H1 (cell line): ENCODE results near the gene GALNT7. TPM values are rescaled to one million over a fixed set of nuclear protein-coding genes. Genes with fewer than 3 reads are reported as not detected.

Source experiments
- BACH1 ChIP-seq: IDR thresholded peaks from 2 replicates; pipeline ENCODE4 v1.6.1; 2012; ENCODE audit warnings: low read length, improper control_type of control experiment
- CHD7 ChIP-seq: fragments of 300-600 bp; sonication (generic); IDR thresholded peaks from 2 replicates; pipeline ENCODE4 v1.7.1; 2012; ENCODE audit warnings: low read length, moderate library complexity, mild to moderate bottlenecking, inconsistent platforms; ENCODE audit not compliant: insufficient replicate concordance
- HDAC6 ChIP-seq: IDR thresholded peaks from one replicate; pipeline ENCODE4 v1.7.1; 2012; ENCODE audit warnings: low read depth, mild to moderate bottlenecking, inconsistent platforms, low read length, moderate library complexity
- RBBP5 ChIP-seq: IDR thresholded peaks from 2 replicates; pipeline ENCODE4 v1.7.1; 2012; ENCODE audit warnings: low read depth, mild to moderate bottlenecking, inconsistent platforms, low read length, moderate library complexity, borderline replicate concordance
- SAP30 ChIP-seq: fragments of 300-600 bp; sonication (generic); IDR thresholded peaks from 2 replicates; pipeline ENCODE4 v1.7.1; 2012; ENCODE audit warnings: low read length, moderate library complexity, mild to moderate bottlenecking, inconsistent platforms; ENCODE audit not compliant: insufficient read depth, insufficient replicate concordance
- TEAD4 ChIP-seq: IDR thresholded peaks from 2 replicates; pipeline ENCODE4 v1.6.1; 2012; ENCODE audit warnings: low read depth, low read length, inconsistent platforms, mixed read lengths
- polyA plus RNA-seq, 7 experiments: library from polyadenylated mRNA; depleted of rRNA in 3 of 7; stranded (reverse) in 5 of 7; unstranded in 2 of 7; fragments of >200 nt in 5 of 7; fragments of 200-250 nt in 2 of 7; gene quantifications; 1 replicate in 5 of 7; 2 replicates in 1 of 7; 4 replicates in 1 of 7; pipeline versions ENCODE4 v1.2.1 to v1.2.3, GENCODE V29; 2011 to 2013; ENCODE audit warnings: missing spikeins in 2 of 7, mixed read lengths in 2 of 7
- total RNA-seq: library from RNA; stranded (reverse); fragmentation: NEBNext Ultra II Directional; extraction: Animal tissue kit (Norgen Biotek cat#: 25700); gene quantifications from 2 replicates; pipeline ENCODE4 v1.2.1, GENCODE V29; 2021

The GALNT7 gene
- total and polyA plus RNA-seq, 2 of the 8 experiments (the other 6 are each of a cell fraction or from before 2014, with no cell fraction given), result 22.4 to 85.5 TPM

- TF ChIP-seq CHD7 (no peak), TEAD4 (no peak), BACH1 (no peak), HDAC6 (no peak), RBBP5 (no peak), SAP30 (no peak)
- TF ChIP-seq, all 59 proteins: peak for 0
Observed at GRCh38 chr4:173195109-173195508, 26.5 kb downstream of the GALNT7 start (continued).
